Measurements from ENCODE around the gene NTHL1. TPM values are rescaled to one million over a fixed set of nuclear protein-coding genes. Genes with fewer than 3 reads are reported as not detected.
A peak's percentile ranks its signal among the peaks of the same experiment; 100 is the strongest.

NTHL1 gene
- total RNA-seq, 1 experiment from 2014 or later, result 52.0 TPM

GRCh38 chr16:2061526-2061925 lies 13.9 kb upstream of the NTHL1 start:
- H3K4me2 ChIP-seq (ENCODE audit: insufficient read depth, insufficient read length, low read length), result no peak overlapping the region
- H4K91ac ChIP-seq (ENCODE audit: insufficient read length, low read depth, low read length), result no peak overlapping the region
- H3K27me3 Mint-ChIP-seq (ENCODE audit: low read depth), result no peaks in the 10 kb centered on the region
- no peaks in the 10 kb centered on the region for H3K9me3 Mint-ChIP-seq
- no peak overlapping the region for H3K27ac ChIP-seq (ENCODE audit: insufficient read length, low read depth, low read length)
- no peak overlapping the region for H2BK120ac ChIP-seq (ENCODE audit: low read depth, low read length, poor library complexity, severe bottlenecking)
- H3K4ac ChIP-seq (ENCODE audit: low read depth, low read length), result no peak overlapping the region
- no peaks in the 10 kb centered on the region for H3K79me2 ChIP-seq (ENCODE audit: insufficient read depth, low read length)
- no peak overlapping the region for H4K8ac ChIP-seq (replicated peaks; ENCODE audit: insufficient read length, low read depth, low read length)
- no peak overlapping the region for H4K5ac ChIP-seq (ENCODE audit: insufficient read length, low read depth, low read length)
- TF ChIP-seq CTCF (conservative IDR thresholded peaks at IDR 0.05), result no peak
- peaks cover 2% of the 10 kb centered on the region for H4K20me1 ChIP-seq (ENCODE audit: control insufficient read depth, insufficient read depth, insufficient read length)
- H3T11ph ChIP-seq (ENCODE audit: low read length), result no peak overlapping the region
- no peak overlapping the region for H3K9ac ChIP-seq (ENCODE audit: extremely low read depth, insufficient read length, low read length)
- H3K27ac Mint-ChIP-seq, result peak overlapping the region in 1 of 3 experiments; percentile 44; a peak in 2 of 7 replicates
- H3K4me3 Mint-ChIP-seq, result no peak overlapping the region
- H3K18ac ChIP-seq (ENCODE audit: insufficient read length, low read depth, low read length), result no peak overlapping the region
- no peaks in the 10 kb centered on the region for H3K4me1 Mint-ChIP-seq
- H2BK12ac ChIP-seq (ENCODE audit: insufficient read length, low read depth, low read length), result no peak overlapping the region
- H2BK5ac ChIP-seq (ENCODE audit: insufficient read length, low read length), result no peak overlapping the region
- no peak overlapping the region for H2BK20ac ChIP-seq (ENCODE audit: low read depth, low read length, poor library complexity, severe bottlenecking)
- no peak for DNase-seq
- H2AK5ac ChIP-seq (ENCODE audit: insufficient read length, low read length), result no peak overlapping the region
- peaks cover 6 to 31% (median 19%) of the 10 kb centered on the region in 3 experiments; a peak in 6 of 7 replicates for H3K36me3 Mint-ChIP-seq (ENCODE audit: insufficient read depth in 1 of 3, low read depth in 3 of 3)
- H3K4me1 ChIP-seq (ENCODE audit: insufficient read depth, low read length), result no peaks in the 10 kb centered on the region
- H3K79me1 ChIP-seq (ENCODE audit: insufficient read depth, low read depth, low read length, poor library complexity, severe bottlenecking), result no peaks in the 10 kb centered on the region
- no peak overlapping the region for H3K56ac ChIP-seq (ENCODE audit: insufficient read length, low read depth, low read length)
- no peaks in the 10 kb centered on the region for H3K27me3 ChIP-seq (ENCODE audit: insufficient read depth, low read length)
- no peaks in the 10 kb centered on the region for H3K9me3 ChIP-seq (ENCODE audit: control insufficient read depth, low read depth, low read length)
- no peak overlapping the region for H3K14ac ChIP-seq (ENCODE audit: insufficient read depth, low read length)
- no peak overlapping the region for H2BK15ac ChIP-seq (ENCODE audit: low read depth, low read length)
- peaks cover 3% of the 10 kb centered on the region for H3K23me2 ChIP-seq (ENCODE audit: insufficient read length, low read depth, low read length, poor library complexity, severe bottlenecking)
- no CpG with 5 or more reads among the region's 13 CpGs for WGBS (ENCODE audit: extremely low coverage, insufficient read length, low lambda C conversion rate)
- no peak overlapping the region for H3K23ac ChIP-seq (ENCODE audit: insufficient read length, low read depth, low read length)
- H2AFZ ChIP-seq (ENCODE audit: low read length), result no peak overlapping the region
